Aorta (tissue), 5 donors: ENCODE results near the gene ASPN. TPM values are rescaled to one million over a fixed set of nuclear protein-coding genes. Genes with fewer than 3 reads are reported as not detected.

Experiments used
- ATAC-seq: fragments of 200-7000 bp; cut with Tn5 transposase; one replicate; pipeline ENCODE4 v1.9.1; 2022; ENCODE audit warnings: moderate library complexity; ENCODE audit not compliant: low FRiP score
- DNase-seq, 2 donors: peaks; one replicate each; pipeline ENCODE4 v3.0.0-alpha.2; 2020
- H3K27ac ChIP-seq, 2 donors: one replicate each; pipeline ENCODE4 v1.5.1; 2013; ENCODE audit warnings: low read length in 2 of 2, mild to moderate bottlenecking in 2 of 2, moderate library complexity in 2 of 2, control low read depth in 1 of 2, inconsistent platforms in 1 of 2, low read depth in 1 of 2
- H3K27me3 ChIP-seq, 2 donors: one replicate each; pipeline ENCODE4 v1.6.1; 2013; ENCODE audit warnings: control low read depth in 1 of 2, low read length in 1 of 2, mild to moderate bottlenecking in 1 of 2, moderate library complexity in 1 of 2; ENCODE audit not compliant: insufficient read depth in 2 of 2, control insufficient read depth in 1 of 2
- H3K36me3 ChIP-seq, 2 donors: one replicate each; pipeline ENCODE4 v1.6.1; 2013; ENCODE audit warnings: control low read depth in 1 of 2, low read length in 1 of 2, mild to moderate bottlenecking in 1 of 2; ENCODE audit not compliant: insufficient read depth in 2 of 2, control insufficient read depth in 1 of 2
- H3K4me1 ChIP-seq, 2 donors: one replicate each; pipeline ENCODE4 v1.6.1; 2013; ENCODE audit warnings: low read length in 2 of 2, control low read depth in 1 of 2, mild to moderate bottlenecking in 1 of 2, moderate library complexity in 1 of 2; ENCODE audit not compliant: insufficient read depth in 2 of 2, control insufficient read depth in 1 of 2
- H3K4me3 ChIP-seq, 2 donors: one replicate each; pipeline ENCODE4 v1.5.1; 2013; ENCODE audit warnings: low read length in 2 of 2, control low read depth in 1 of 2, mild to moderate bottlenecking in 1 of 2
- H3K9me3 ChIP-seq: one replicate; pipeline ENCODE4 v1.6.1; 2013; ENCODE audit warnings: mild to moderate bottlenecking, low read length; ENCODE audit not compliant: control insufficient read depth
- WGBS, 2 donors: extraction: QIAGEN DNeasy Blood & Tissue Kit; methylation state at CpG; one replicate each; pipeline ENCODE4 v1.1.7; 2013; 5-methylcytosine and 5-hydroxymethylcytosine counted together
- intact Hi-C, 2 donors: fragments of 100-400 bp; cut with DNase I; formaldehyde crosslinking; loops; one replicate each; pipeline versions ENCODE4 v1.14.2 to v1.15.0; 2022
- polyA plus RNA-seq, 2 donors: library from polyadenylated mRNA; stranded (reverse); fragments of 200-250 nt; gene quantifications; one replicate each; pipeline ENCODE4 v1.2.3, GENCODE V29; 2013
- total RNA-seq, 2 donors: library from RNA; stranded (reverse); fragmentation: NEBNext Ultra II Directional; extraction: Animal tissue kit (Norgen Biotek cat#: 25700); gene quantifications; one replicate each; pipeline ENCODE4 v1.2.1, GENCODE V29; 2021
- donor health status: healthy with polysubstance abuse.
- donor health status: Bipolar disorder and iron deficiency.
- donor health status: DM: no; HTN: no; CAD: no.
- donor health status: DM: no; HTN: no; CAD: no.
- donor health status: DM: yes; HTN: yes; CAD: no.

ASPN gene
- total and polyA plus RNA-seq, 4 donors, result 79.8 to 227 (median 97.5) TPM

GRCh38 chr9:92522983-92523970 is 41.0 kb upstream of the ASPN start:
- Histone ChIP-seq H3K27me3 (no peaks in the 10 kb centered on the region), H3K27ac (no peak overlapping the region), H3K4me3 (no peak overlapping the region), H3K9me3 (no peaks in the 10 kb centered on the region), H3K36me3 (peaks cover 2 to 3% of the 10 kb centered on the region in 2 donors), H3K4me1 (peaks cover 0 to 2% of the 10 kb centered on the region in 2 donors)
- intact Hi-C loops, result no loop called here
- no peak for DNase-seq
- ATAC-seq, result no peak
- WGBS, 2 donors, result 85 to 91% methylated on average over 10 of the region's 10 CpGs

DNA sequence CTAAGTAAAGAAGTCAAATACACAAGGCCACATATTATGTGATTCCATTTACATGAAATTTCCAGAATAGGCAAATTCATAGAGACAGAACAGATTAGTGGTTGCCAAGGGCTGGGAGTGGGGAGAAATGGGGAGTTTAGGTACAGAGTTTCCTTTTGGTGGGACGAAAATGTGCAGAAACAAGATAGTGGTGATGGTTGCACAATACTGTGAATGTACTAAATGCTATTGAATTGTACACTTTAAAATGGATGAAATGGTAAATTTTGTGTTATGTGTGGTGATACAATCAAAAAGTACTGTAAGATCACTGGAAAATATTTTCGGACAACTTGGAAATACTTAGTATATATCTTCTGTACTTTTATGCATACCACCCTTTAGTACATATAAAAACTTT is 38.5 kb upstream of the ASPN start:
- WGBS, 2 donors, result 97% methylated on average over 2 of the region's 2 CpGs
- Histone ChIP-seq H3K27me3 (no peaks in the 10 kb centered on the region), H3K9me3 (no peaks in the 10 kb centered on the region), H3K27ac (no peak overlapping the region), H3K4me3 (no peak overlapping the region), H3K36me3 (peaks cover 3 to 5% of the 10 kb centered on the region in 2 donors), H3K4me1 (no peaks in the 10 kb centered on the region)
- intact Hi-C loops, result no loop called here
- DNase-seq, result no peak
- ATAC-seq, result no peak

GRCh38 chr9:92518199-92518598 is 35.9 kb upstream of the ASPN start:
- Histone ChIP-seq H3K27ac (no peak overlapping the region), H3K36me3 (peaks cover 5% of the 10 kb centered on the region in 2 donors), H3K4me3 (no peak overlapping the region), H3K9me3 (no peaks in the 10 kb centered on the region), H3K27me3 (no peaks in the 10 kb centered on the region), H3K4me1 (no peaks in the 10 kb centered on the region)
- DNase-seq, result no peak
- WGBS, 2 donors, result 86 to 91% methylated on average over 4 of the region's 4 CpGs
- intact Hi-C loops, result no loop called here
- no peak for ATAC-seq

DNA sequence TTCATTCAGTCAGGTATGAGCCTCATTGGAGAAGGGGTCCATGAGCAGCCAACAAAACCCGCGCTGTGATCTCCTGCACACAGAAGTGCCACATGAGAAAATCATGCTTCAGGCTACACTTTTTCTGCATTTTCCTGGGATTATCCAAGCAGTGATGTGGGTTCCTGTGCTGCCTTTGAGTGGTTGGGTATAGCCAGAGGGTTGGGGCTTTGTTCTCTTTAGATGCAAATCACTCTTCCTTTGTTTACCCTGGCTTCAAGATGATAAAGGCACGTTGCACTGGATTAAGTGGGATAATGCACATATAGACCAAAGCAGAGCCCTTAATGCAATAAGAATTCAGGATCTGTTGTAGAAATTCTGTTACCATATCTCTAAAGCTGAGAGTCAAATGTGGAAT is 34.7 kb upstream of the ASPN start:
- Histone ChIP-seq H3K36me3 (peaks cover 5% of the 10 kb centered on the region in 2 donors), H3K9me3 (no peaks in the 10 kb centered on the region), H3K27ac (no peak overlapping the region), H3K4me1 (no peaks in the 10 kb centered on the region), H3K27me3 (no peaks in the 10 kb centered on the region), H3K4me3 (no peak overlapping the region)
- ATAC-seq, result no peak
- intact Hi-C loops, result no loop called here
- WGBS, 2 donors, result 61 to 68% methylated on average over 3 of the region's 3 CpGs
- no peak for DNase-seq

- DNase-seq (no peak), ATAC-seq (no peak)
- Histone ChIP-seq H3K9me3 (no peaks in the 10 kb centered on the region), H3K36me3 (peaks cover 5% of the 10 kb centered on the region in 2 donors), H3K4me3 (no peak overlapping the region), H3K4me1 (no peaks in the 10 kb centered on the region), H3K27ac (no peak overlapping the region), H3K27me3 (no peaks in the 10 kb centered on the region)
- intact Hi-C loops, result no loop called here
- WGBS, 2 donors, result 94 to 95% methylated on average over 1 of the region's 1 CpG
These were observed 34.2 kb upstream of the ASPN start for GRCh38 chr9:92516521-92516920.

DNA sequence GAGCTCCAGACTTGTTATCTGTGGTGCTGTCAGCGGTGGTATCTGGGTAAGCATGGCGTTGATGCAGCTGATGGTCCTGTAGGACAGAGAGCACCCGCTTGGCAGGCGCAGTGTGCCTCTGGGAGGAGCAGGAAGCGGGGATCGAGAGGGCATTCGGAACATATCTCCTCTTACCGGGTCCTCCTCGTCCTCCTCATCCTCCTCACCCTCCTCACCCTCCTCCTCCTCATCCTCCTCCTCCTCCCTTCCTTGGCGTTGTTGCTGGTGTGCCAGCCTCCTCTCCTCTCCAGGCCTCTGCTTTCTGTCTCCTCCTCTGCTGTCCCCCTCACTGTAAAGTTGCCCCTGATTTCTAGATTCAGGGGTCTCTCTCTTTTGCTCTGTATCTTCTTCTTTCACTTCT is 32.3 kb upstream of the ASPN start:
- WGBS, 2 donors, result 89 to 93% methylated on average over 9 to 10 of the region's 10 CpGs
- peaks cover 3% of the 10 kb centered on the region in 2 donors for H3K36me3 ChIP-seq
- intact Hi-C loops, result no loop called here
- H3K9me3 ChIP-seq, result no peaks in the 10 kb centered on the region
- no peak overlapping the region for H3K27ac ChIP-seq
- no peaks in the 10 kb centered on the region for H3K27me3 ChIP-seq
- ATAC-seq (no peak), DNase-seq (no peak)
- H3K4me3 ChIP-seq, result no peak overlapping the region
- H3K4me1 ChIP-seq, result no peaks in the 10 kb centered on the region

GRCh38 chr9:92513349-92513748 is 31.0 kb upstream of the ASPN start:
- no peak for DNase-seq
- Histone ChIP-seq H3K36me3 (peaks cover 3% of the 10 kb centered on the region in 2 donors), H3K27ac (peak overlapping the region in 1 of 2 donors; percentile 15), H3K4me3 (no peak overlapping the region), H3K4me1 (no peaks in the 10 kb centered on the region), H3K27me3 (no peaks in the 10 kb centered on the region), H3K9me3 (no peaks in the 10 kb centered on the region)
- intact Hi-C loops, result no loop called here
- no peak for ATAC-seq
- 10 to 18% methylated on average over 3 of the region's 3 CpGs for WGBS, 2 donors

- peaks cover 3% of the 10 kb centered on the region in 2 donors for H3K36me3 ChIP-seq
- no peaks in the 10 kb centered on the region for H3K9me3 ChIP-seq
- intact Hi-C loops, result no loop called here
- H3K4me1 ChIP-seq, result no peaks in the 10 kb centered on the region
- peak overlapping the region in 1 of 2 donors; percentile 7 for H3K27ac ChIP-seq
- no peaks in the 10 kb centered on the region for H3K27me3 ChIP-seq
- 30 to 43% methylated on average over 3 of the region's 3 CpGs for WGBS, 2 donors
- no peak for DNase-seq
- H3K4me3 ChIP-seq, result no peak overlapping the region
- ATAC-seq, result no peak
These were observed 30.3 kb upstream of the ASPN start for GRCh38 chr9:92512622-92513021.

- ATAC-seq (no peak), DNase-seq (no peak)
- Histone ChIP-seq H3K27me3 (no peaks in the 10 kb centered on the region), H3K9me3 (no peaks in the 10 kb centered on the region), H3K27ac (peak overlapping the region in 1 of 2 donors; percentile 62), H3K4me3 (no peak overlapping the region), H3K4me1 (no peaks in the 10 kb centered on the region), H3K36me3 (peaks cover 0 to 3% of the 10 kb centered on the region in 2 donors)
- intact Hi-C loops, result no loop called here
These were observed 28.4 kb upstream of the ASPN start for GRCh38 chr9:92510747-92511146.
